HG03439 (cell line): ENCODE data around the gene DPH5.
A peak's percentile ranks its signal among the peaks of the same experiment; 100 is the strongest.
"Not testable (repeated sequence)": the region's sequence is repeated elsewhere in the genome, so short reads cannot be mapped to it uniquely, and the experiment has no call there.

Experiments
- ATAC-seq: cut with Tn5 transposase; IDR thresholded peaks from one replicate; pipeline ENCODE4 v1.9.1; 2021; ENCODE audit warnings: mild to moderate bottlenecking, moderate library complexity; ENCODE audit not compliant: unreplicated experiment

Gene DPH5

GRCh38 chr1:101025657-101026429, at the start of gene DPH5:
TSS of gene DPH5 (minus strand) at chr1:101025784. CDS start at chr1:101025443, 341 bp downstream.
- ATAC-seq = peak; percentile 84

- ATAC-seq = no peak
Measured at GRCh38 chr1:101073836-101074235, 48.3 kb upstream of the DPH5 start.

GRCh38 chr1:101071470-101071891, 45.9 kb upstream of the DPH5 start:
- ATAC-seq = no peak

GRCh38 chr1:101069158-101069557, 43.6 kb upstream of the DPH5 start:
- ATAC-seq = no peak

GRCh38 chr1:101066937-101067335, 41.4 kb upstream of the DPH5 start:
- not testable (repeated sequence) for ATAC-seq

- ATAC-seq = no peak
Measured at GRCh38 chr1:101066260-101066936, 40.8 kb upstream of the DPH5 start.

- no peak for ATAC-seq
Measured at GRCh38 chr1:101065575-101065974, 40.0 kb upstream of the DPH5 start.

- no peak for ATAC-seq
Measured at GRCh38 chr1:101064697-101065096, 39.1 kb upstream of the DPH5 start.

- no peak for ATAC-seq
Measured at GRCh38 chr1:101060992-101061391, 35.4 kb upstream of the DPH5 start.

- no peak for ATAC-seq
Measured at GRCh38 chr1:101059945-101060542, 34.5 kb upstream of the DPH5 start.

GRCh38 chr1:101055623-101056022, 30.0 kb upstream of the DPH5 start:
- no peak for ATAC-seq

GRCh38 chr1:101051688-101052638, 26.4 kb upstream of the DPH5 start:
- peak; percentile 86 for ATAC-seq

GRCh38 chr1:101050869-101051268, 25.3 kb upstream of the DPH5 start:
- ATAC-seq = no peak

- ATAC-seq = no peak
Measured at GRCh38 chr1:101044749-101045148, 19.2 kb upstream of the DPH5 start.

GRCh38 chr1:101044259-101044658, 18.7 kb upstream of the DPH5 start:
- no peak for ATAC-seq

- no peak for ATAC-seq
Measured at GRCh38 chr1:101043776-101044175, 18.2 kb upstream of the DPH5 start.

- no peak for ATAC-seq
Measured at GRCh38 chr1:101041300-101041699, 15.7 kb upstream of the DPH5 start.

GRCh38 chr1:101040666-101041065, 15.1 kb upstream of the DPH5 start:
- ATAC-seq = no peak

- no peak for ATAC-seq
Measured at GRCh38 chr1:101039245-101039644, 13.7 kb upstream of the DPH5 start.

- no peak for ATAC-seq
Measured at GRCh38 chr1:101037316-101037715, 11.7 kb upstream of the DPH5 start.

GRCh38 chr1:101033017-101033416, 7.4 kb upstream of the DPH5 start:
- no peak for ATAC-seq
